Fibroblast of skin of abdomen (primary cell): ENCODE measurements around the gene CEBPA.

Experiments
- DNase-seq: peaks from one replicate; pipeline ENCODE4 v3.0.0-alpha.2; 2013

Gene CEBPA

DNA sequence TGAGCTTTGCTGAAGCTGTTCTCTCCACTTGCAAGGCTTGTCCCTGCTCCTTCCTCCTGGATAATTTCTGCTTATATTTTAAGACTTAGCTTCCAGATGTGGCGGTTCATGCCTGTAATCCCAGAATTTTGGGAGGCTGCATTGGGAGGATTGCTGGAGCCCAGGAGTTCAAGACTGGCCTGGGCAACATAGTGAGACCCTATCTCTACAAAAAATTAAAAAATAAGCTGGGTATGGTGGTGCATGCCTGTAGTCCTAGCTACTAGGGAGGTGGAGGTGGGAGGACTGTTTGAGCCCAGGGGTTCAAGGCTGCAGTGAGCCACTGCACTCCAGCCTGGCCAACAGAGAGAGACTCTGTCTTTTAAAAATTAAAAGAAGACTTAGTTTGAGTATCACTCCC lies 31.6 kb downstream of the CEBPA start:
- no peak for DNase-seq

- DNase-seq: no peak
Observed at GRCh38 chr19:33269016-33269415, 33.3 kb downstream of the CEBPA start.

DNA sequence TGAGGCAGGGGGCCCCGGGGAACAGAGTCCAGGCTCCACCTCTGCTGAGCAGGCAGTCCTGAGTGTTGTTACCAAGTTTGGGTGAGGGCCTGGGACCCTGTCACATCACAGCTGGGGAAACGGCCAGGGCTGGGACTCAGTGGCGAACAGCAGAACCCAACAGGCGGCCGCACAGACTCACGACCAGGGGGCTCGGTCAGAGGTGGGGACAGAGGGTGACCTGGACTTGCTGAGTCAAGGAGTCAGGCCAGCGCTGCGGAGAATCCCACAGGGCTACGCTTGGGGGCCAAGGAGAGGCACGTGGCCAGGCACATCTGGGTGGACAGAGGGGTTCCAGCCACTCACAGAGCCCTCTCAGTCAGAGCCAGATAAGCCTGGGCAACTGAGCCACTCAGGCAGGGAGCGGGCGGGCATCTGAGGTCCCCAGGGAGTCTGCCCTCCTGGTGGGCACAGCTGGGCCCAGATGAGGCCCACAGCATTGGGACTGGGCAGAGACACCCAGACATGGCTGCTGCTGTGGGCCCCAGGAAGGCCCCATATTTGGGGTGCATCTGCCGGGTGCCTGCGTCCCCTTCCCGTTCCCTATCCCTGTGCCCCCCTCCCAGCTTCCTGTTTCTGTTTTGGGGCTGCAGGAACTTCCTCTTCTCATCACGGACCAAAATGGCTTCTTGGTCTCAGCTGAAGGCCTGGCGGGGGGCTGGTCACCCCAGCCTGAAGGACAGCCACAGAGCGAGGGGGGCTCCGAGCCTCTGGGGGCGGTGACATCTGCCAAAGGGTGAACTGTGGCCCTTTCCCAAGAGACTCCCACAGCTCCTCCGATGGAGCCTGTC lies 34.0 kb downstream of the CEBPA start:
- no peak for DNase-seq

DNA sequence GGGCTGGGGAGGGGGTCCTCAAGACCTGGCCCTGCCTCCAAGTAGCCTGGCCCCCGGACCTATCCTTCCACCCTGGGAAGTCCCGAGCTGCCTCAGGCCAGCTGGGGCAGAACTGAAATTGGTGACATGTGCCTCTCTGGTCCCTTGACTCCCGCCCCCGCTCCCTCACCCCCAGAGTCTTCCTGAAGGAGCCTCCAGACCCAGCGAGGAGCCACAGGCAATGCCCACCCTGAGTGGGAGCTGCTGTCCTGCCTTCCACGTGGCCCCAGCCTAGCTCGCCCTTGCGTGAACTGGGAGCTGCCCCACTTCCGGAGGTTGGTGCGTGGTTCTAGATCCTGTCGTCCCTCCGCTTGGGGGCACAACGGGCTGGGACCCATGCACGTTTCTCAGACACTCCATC lies 34.6 kb downstream of the CEBPA start:
- no peak for DNase-seq

- DNase-seq: no peak
Observed at GRCh38 chr19:33266974-33267484, 35.3 kb downstream of the CEBPA start.

DNA sequence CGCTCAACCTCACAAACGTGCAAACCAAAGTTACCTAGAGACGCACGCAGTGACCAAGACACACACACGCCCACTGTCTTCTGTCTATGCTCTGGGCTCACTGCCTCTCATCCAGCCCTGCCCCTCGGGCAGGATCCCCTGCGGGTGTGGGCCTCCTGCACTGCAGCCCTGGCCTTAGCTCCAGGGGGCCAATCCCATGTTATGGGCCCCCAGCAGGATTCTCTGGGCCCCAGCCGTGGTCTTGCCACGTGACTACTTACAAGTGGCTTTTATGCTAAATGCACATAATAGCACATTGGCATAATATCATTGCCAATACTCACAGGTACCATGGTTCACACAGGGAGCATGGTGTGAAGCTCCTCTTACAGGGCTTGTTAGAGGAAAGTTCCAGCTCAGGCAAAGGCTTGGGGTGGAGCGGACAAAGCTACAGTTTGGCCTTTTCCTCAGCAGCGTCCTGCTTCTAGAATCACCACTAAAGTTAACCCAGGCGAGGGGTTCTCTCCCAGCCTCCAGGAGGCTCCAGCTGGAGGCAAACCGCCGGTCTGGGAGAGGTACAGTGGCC lies 37.4 kb downstream of the CEBPA start:
- no peak for DNase-seq

GRCh38 chr19:33263325-33264023 lies 38.9 kb downstream of the CEBPA start:
- DNase-seq: no peak

DNA sequence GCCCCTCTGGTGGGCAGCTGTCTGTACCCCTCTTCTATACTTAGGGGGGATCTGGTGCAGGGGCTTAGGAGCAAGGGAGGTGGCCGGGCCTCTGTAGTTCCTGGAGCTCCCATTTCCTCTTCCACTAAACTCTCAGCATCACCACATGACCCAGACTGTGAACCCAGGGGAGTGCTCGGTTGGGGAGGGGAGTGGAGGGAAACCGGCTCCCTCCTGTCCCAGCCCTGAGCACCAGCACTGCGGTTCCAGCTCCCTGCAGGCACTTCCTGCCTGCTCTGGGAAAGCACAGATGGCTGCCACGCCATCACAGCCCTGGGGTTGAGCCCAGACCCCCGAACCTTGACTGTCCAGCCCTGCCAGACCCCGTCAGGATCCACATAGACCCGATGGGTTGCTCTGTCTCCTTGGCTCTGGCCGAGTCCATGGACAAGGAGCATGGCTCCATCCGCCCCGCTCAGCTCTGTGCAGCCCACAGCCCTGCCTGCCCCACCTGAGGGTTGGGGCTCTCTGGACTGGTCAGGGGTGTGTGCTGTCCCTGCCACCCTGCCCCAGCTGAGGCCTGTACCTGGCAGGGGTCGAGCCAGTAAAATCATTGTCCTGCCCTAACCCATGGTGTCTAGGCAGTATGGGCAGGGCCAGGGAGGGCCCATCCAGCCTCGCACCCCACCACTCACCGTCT lies 40.7 kb downstream of the CEBPA start:
- DNase-seq: no peak

GRCh38 chr19:33260628-33261418 lies 41.5 kb downstream of the CEBPA start:
- no peak for DNase-seq

- DNase-seq: no peak
Observed at GRCh38 chr19:33259539-33259938, 42.8 kb downstream of the CEBPA start.

- no peak for DNase-seq
Observed at GRCh38 chr19:33257828-33258227, 44.5 kb downstream of the CEBPA start.

GRCh38 chr19:33256261-33256660 lies 46.1 kb downstream of the CEBPA start:
- DNase-seq: no peak

- DNase-seq: no peak
Observed at GRCh38 chr19:33255781-33256180, 46.6 kb downstream of the CEBPA start.

DNA sequence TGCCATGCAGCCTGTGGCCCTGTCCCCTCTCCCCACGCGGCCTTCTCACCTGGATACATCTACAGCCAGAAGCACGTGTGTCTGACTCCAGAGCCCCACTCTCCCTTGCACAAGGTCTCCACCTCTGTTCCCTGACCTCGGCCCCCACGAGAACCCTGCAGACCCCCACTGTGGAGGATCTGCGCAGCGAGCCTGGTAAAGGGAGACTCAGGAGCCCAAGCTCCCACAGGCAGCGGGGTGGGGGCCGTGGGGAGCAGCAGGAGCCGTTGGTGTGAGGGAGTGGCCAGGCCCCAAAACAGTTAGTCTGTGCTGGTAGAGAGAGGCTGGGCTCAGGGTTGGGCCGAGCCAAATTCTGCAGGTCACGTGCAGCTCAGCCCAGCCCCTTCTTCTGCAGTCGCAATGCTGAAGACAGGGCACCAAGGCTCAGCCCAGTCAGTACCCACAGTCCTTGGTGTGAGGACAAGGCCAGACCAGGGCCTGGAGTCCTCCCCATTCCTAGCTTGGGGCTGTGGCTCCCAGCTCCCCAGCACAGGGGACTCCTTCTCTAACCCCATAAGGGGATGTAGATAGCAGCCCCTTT lies 48.0 kb downstream of the CEBPA start:
- DNase-seq: no peak

DNA sequence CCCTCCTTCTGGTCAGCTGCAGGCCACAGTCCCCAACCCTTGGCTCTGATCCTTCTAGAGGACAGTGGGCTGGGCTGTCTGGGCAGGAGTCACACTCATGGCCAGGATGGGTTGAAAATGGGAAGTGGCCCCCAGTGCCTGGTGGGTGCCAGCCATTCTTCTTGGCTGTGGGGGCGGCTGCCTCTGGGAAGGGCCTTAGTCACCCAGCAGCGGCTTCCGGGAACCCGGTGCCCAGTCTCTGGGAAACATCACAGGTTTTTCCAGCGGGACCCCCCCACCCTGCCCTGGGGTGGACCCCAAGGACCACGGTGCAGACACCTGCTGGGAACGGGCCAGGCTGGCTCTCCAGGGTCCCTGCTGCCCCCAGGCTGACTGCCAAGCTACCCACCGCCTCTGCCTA lies 49.4 kb downstream of the CEBPA start:
- no peak for DNase-seq

GRCh38 chr19:33252418-33252962 lies 49.8 kb downstream of the CEBPA start:
- DNase-seq: no peak

DNA sequence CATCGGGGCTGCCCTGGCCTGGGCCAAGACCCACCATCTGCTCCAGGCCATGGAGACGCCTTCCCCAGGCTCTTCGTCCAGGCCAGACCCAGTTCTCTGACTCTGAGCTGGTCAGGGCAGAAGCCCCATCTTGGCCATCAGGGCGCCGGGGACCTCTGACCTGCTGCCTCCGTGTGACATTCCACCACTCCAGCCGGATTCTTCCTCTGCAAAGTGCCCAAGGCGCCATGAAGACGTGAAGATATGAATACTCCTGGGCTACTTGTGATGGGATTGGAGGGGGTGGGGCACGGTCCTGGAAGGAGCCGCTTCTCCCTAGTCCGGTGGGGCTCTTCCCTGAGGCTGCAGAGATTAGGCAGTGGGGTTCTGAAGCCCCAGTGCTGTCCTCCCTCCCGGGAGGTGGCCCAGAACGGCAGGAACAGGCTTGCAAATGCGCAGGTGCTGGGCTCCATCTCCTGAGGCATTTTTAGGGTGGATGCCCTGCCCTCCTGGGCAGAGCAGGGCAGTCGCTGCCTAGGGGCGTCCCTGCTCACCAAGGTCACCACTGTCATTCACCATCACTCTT lies 50.7 kb downstream of the CEBPA start:
- no peak for DNase-seq

DNA sequence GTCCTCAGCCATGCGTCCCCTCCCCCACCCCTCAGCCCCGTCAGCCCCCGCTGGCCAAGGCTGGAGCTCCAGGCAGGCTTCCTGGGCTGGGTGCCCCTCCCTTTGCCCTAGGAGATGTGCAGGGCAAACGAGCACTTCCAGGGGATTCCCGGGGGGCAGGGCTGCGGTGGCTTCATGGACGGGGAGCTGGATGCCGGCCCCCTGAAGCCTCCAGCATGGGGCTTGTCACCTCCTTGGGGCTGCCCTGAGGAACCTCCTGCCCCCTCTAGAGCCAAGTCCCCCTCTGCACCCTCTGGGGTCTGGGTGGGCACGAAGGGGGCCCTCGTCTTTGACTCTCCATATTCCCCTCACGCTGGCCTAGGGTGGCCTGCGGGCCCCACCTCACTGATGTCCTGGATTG lies 51.3 kb downstream of the CEBPA start:
- no peak for DNase-seq

DNA sequence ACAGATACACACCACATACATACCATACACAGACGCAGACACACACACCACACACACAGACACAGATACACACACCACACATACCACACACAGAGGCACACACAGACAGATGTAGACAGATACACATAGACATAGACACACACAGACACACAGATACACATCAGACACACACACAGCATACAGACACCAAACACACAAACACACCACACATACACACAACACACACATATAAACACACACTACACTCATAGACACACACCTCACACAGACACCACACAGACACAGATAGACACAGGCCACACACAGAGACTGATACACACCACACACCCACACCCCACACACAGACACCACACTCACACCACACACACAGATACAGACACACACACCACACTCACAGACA lies 51.8 kb downstream of the CEBPA start:
- no peak for DNase-seq
